Testis (tissue), 3 donors: Measurements from ENCODE around the gene ADGRA1. TPM values are rescaled to one million over a fixed set of nuclear protein-coding genes. Genes with fewer than 3 reads are reported as not detected.
A peak's percentile ranks its signal among the peaks of the same experiment; 100 is the strongest.
"Not testable (repeated sequence)": the region's sequence is repeated elsewhere in the genome, so short reads cannot be mapped to it uniquely, and the experiment has no call there.

Experiments
- DNase-seq: peaks from one replicate; pipeline ENCODE4 v3.0.0-alpha.2; 2019
- H3K27ac ChIP-seq, 2 donors: fragments of 200-600 bp; sonication (generic); one replicate each; pipeline ENCODE4 v1.5.1; 2019
- H3K27me3 ChIP-seq: fragments of 200-600 bp; sonication (generic); one replicate; pipeline ENCODE4 v1.5.1; 2019
- H3K36me3 ChIP-seq: fragments of 200-600 bp; sonication (generic); one replicate; pipeline ENCODE4 v1.5.1; 2017; ENCODE audit warnings: low read depth; ENCODE audit errors: missing control alignments
- H3K4me1 ChIP-seq: fragments of 200-600 bp; sonication (generic); one replicate; pipeline ENCODE4 v1.5.1; 2019
- H3K4me3 ChIP-seq, 2 donors: fragments of 200-600 bp; sonication (generic); one replicate each; pipeline ENCODE4 v1.5.1; 2017 to 2019
- H3K9me3 ChIP-seq: fragments of 200-600 bp; sonication (generic); one replicate; pipeline ENCODE4 v1.5.1; 2017
- POLR2A ChIP-seq: fragments of 450-650 bp; IDR thresholded peaks from one replicate; pipeline ENCODE4 v1.6.1; 2017; ENCODE audit warnings: antibody characterized with exemption, mild to moderate bottlenecking, moderate library complexity
- WGBS, 2 donors: methylation state at CpG; one replicate each; pipeline ENCODE4 v1.1.5; 2018; 5-methylcytosine and 5-hydroxymethylcytosine counted together
- intact Hi-C: fragments of 100-400 bp; cut with DNase I; formaldehyde crosslinking; loops from one replicate; pipeline ENCODE4 v1.15.1; 2023; ENCODE audit warnings: low total_unique reads
- polyA plus RNA-seq: library from polyadenylated mRNA; stranded (reverse); fragments of 350-450 nt; fragmentation: Illumina TruSeq; extraction: RNeasy Lipid Tissue Mini Kit (QIAGEN cat#74804); gene quantifications from one replicate; pipeline ENCODE4 v1.2.3, GENCODE V29; 2014; ENCODE audit warnings: low read depth, low replicate concordance; ENCODE audit not compliant: insufficient read depth
- total RNA-seq, 2 donors: library from RNA; depleted of rRNA; stranded (reverse); fragments of >200 nt; gene quantifications; one replicate each; pipeline ENCODE4 v1.2.3, GENCODE V29; 2016
- TF ChIP-seq, protein P1 (sequence below), 3 experiments: fragments of 450-650 bp in 2 of 3; fragments of 200-600 bp in 1 of 3; sonication (generic) in 1 of 3; IDR thresholded peaks; one replicate each; pipeline ENCODE4 v1.5.1; 2016 to 2019; ENCODE audit warnings: antibody characterized with exemption in 3 of 3, mild to moderate bottlenecking in 2 of 3, moderate library complexity in 1 of 3

Gene ADGRA1
- total and polyA plus RNA-seq, 3 donors from 2014 or later, result 0.95 to 1.4 (median 1.1) TPM

DNA sequence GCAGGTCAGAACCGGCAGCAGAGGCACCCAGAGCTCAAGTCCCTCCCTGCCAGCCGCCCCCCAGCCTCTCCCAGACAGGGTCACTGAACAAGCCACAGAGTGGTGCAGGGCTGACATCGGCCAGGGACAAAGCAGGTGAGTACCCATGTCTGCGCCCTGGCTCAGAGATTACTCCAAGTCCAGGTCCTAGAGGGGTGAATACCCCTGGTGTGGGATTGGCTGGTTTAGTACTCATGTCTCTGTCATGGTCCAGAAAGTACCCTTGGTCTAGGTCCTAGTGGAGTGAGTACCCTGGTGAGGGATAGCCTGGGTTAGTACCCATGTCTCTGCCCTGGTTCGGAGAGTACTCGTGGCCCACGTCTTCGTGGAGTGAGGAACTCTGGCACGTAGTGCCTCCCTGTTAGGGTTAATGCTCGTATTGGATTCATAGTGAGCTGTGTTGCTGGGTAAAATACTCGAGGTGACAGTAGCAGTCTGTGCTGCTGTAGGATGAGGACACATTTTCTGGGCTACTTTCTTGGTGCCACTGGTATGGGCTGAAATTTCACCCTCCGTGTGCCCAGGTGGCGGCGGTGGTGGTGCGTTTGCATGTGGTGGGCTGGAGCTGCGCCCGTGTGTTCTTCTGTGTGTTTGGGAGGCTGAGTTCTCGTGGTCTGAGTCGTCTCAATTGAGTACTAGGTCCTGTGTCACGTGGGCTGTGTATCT is 46.8 kb downstream of the ADGRA1 start:
- no peak overlapping the region for H3K4me3 ChIP-seq
- intact Hi-C loops, result no loop called here
- H3K27me3 ChIP-seq, result no peaks in the 10 kb centered on the region
- H3K4me1 ChIP-seq, result no peaks in the 10 kb centered on the region
- H3K27ac ChIP-seq, result no peak overlapping the region
- H3K9me3 ChIP-seq, result no peaks in the 10 kb centered on the region
- 60 to 79% methylated on average over 10 to 20 of the region's 20 CpGs for WGBS, 2 donors
- TF ChIP-seq POLR2A, result no peak
- TF ChIP-seq, protein P1, sequence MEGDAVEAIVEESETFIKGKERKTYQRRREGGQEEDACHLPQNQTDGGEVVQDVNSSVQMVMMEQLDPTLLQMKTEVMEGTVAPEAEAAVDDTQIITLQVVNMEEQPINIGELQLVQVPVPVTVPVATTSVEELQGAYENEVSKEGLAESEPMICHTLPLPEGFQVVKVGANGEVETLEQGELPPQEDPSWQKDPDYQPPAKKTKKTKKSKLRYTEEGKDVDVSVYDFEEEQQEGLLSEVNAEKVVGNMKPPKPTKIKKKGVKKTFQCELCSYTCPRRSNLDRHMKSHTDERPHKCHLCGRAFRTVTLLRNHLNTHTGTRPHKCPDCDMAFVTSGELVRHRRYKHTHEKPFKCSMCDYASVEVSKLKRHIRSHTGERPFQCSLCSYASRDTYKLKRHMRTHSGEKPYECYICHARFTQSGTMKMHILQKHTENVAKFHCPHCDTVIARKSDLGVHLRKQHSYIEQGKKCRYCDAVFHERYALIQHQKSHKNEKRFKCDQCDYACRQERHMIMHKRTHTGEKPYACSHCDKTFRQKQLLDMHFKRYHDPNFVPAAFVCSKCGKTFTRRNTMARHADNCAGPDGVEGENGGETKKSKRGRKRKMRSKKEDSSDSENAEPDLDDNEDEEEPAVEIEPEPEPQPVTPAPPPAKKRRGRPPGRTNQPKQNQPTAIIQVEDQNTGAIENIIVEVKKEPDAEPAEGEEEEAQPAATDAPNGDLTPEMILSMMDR (IDR thresholded peaks at IDR 0.05), result no peak
- no peak for DNase-seq
- H3K36me3 ChIP-seq, result no peaks in the 10 kb centered on the region

DNA sequence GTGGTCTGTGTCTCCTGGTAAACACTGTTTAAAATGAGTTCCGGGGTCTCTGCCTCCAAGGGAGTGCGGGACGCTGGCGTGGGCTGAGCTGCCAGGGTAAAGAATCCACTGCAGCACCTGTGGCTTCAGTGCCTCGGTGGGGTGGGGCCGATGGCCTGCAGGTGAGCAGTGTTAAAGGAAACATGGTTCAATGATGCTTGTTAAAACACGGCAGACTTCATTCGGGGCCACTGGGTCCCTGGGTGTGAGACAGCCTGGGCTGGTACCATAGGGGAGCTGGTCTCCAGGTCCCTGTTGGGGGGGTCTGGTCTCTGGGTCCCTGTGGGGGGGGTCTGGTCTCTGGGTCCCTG is 47.4 kb downstream of the ADGRA1 start:
- H3K27me3 ChIP-seq, result no peaks in the 10 kb centered on the region
- TF ChIP-seq, protein P1 (IDR thresholded peaks at IDR 0.05), result no peak
- TF ChIP-seq POLR2A, result no peak
- no peak overlapping the region for H3K27ac ChIP-seq
- intact Hi-C loops, result no loop called here
- DNase-seq, result no peak
- H3K4me1 ChIP-seq, result no peaks in the 10 kb centered on the region
- 55 to 76% methylated on average over 8 of the region's 8 CpGs for WGBS, 2 donors
- H3K9me3 ChIP-seq, result no peaks in the 10 kb centered on the region
- no peak overlapping the region for H3K4me3 ChIP-seq
- no peaks in the 10 kb centered on the region for H3K36me3 ChIP-seq

DNA sequence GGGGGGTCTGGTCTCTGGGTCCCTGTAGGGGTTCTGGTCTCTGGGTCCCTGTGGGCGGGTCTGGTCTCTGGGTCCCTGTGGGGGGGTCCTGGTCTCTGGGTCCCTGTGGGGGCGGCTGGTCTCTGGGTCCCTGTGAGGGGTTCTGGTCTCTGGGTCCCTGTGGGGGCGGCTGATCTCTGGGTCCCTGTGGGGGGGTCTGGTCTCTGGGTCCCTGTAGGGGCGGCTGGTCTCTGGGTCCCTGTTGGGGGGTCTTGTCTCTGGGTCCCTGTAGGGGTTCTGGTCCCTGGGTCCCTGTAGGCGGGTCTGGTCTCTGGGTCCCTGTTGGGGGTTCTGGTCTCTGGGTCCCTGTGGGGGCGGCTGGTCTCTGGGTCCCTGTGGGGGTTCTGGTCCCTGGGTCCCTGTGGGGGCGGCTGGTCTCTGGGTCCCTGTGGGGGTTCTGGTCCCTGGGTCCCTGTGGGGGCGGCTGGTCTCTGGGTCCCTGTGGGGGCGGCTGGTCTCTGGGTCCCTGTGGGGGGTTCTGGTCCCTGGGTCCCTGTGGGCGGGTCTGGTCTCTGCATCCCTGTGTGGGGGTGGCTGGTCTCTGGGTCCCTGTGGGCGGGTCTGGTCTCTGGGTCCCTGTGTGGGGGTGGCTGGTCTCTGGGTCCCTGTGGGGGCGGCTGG is 49.9 kb downstream of the ADGRA1 start:
- H3K4me3 ChIP-seq, DNase-seq, H3K36me3 ChIP-seq, H3K4me1 ChIP-seq, H3K27me3 ChIP-seq, H3K9me3 ChIP-seq, intact Hi-C loops, H3K27ac ChIP-seq: not testable (repeated sequence)
- WGBS, 2 donors, result 78% methylated on average over 12 of the region's 12 CpGs; no CpG with 5 or more reads in 1 of the 2 donors

DNA sequence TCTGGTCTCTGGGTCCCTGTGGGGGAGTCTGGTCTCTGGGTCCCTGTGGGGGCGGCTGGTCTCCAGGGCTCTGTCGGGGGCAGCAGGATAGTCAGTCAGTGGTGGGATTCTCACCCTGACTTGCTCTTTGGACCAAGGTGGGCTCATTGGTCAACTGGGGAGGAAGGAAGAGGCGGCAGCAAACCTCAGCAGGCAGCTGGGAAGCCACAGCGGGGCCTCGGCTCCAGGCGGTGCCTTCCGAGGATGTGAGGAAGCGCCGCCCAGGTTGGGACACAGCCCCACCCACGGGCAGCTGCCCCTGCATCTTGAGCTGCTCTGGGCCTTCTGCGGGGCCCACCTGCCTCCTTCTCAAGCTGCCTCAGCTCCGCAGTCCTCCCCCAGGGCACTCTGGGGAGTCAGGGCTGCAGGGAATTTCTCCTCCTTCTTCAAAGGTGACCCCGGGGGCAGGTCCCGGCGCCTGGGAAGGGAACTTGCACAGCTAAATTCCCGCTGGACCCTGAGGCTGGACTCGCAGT is 51.9 kb downstream of the ADGRA1 start:
- intact Hi-C loops, result no loop called here
- Histone ChIP-seq H3K27me3 (no peaks in the 10 kb centered on the region), H3K4me3 (no peak overlapping the region), H3K36me3 (no peaks in the 10 kb centered on the region), H3K4me1 (no peaks in the 10 kb centered on the region), H3K27ac (no peak overlapping the region), H3K9me3 (no peaks in the 10 kb centered on the region)
- no peak for DNase-seq
- no peak for TF ChIP-seq POLR2A
- TF ChIP-seq, protein P1 (IDR thresholded peaks at IDR 0.05), result no peak
- WGBS, 2 donors, result 30 to 33% methylated on average over 2 to 17 of the region's 17 CpGs

DNA sequence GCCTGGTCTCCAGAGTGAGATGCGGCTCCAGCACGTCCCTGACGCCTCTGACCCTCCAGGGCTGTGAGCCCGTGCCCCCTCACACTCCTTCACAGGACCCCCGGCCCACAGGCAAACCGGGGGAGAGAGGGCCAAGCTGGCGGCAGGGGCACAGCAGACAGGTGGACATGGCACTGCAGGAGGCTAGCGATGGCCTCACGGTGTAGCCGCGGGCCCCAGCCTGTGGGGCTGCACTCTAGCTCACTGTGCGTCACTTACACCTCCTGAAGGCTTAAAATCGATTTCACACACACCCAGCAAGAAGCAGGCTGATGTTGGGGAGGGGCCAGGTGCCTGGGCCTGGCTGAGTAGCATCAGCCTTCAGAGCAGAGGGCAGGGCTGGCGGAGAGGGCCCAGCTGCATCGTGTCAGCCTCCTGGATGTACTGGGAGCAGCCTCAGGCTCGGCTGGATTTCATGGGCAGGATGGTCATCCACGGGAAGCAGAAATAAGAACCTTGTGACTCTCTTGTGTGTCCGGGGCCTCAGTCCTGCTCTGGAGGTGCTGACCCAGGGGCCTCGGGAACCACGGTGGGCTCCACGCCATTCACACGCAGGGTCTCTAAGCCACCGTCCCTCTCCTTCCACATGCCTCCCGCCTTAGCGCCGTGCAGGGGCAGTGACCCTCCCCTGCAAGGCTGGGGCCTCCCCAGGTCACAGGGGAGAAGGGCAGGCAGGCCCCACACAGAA is 52.9 kb downstream of the ADGRA1 start:
- Histone ChIP-seq H3K27ac (no peak overlapping the region), H3K27me3 (no peaks in the 10 kb centered on the region), H3K4me1 (no peaks in the 10 kb centered on the region), H3K4me3 (no peak overlapping the region), H3K9me3 (no peaks in the 10 kb centered on the region), H3K36me3 (no peaks in the 10 kb centered on the region)
- intact Hi-C loops, result no loop called here
- WGBS, 2 donors, result 63 to 80% methylated on average over 2 to 21 of the region's 26 CpGs
- peak; percentile 11 for DNase-seq
- TF ChIP-seq, protein P1 (IDR thresholded peaks at IDR 0.05), result no peak
- TF ChIP-seq POLR2A, result no peak
